Measurements from ENCODE around the gene TNC.

- TF ChIP-seq CTCF (IDR thresholded peaks at IDR 0.05 in 2 of 3, conservative IDR thresholded peaks at IDR 0.05 in 1 of 3; ENCODE audit: control insufficient read depth in 2 of 3, extremely low read depth in 1 of 3, insufficient read depth in 1 of 3, low read depth in 3 of 3, low read length in 3 of 3) (no peak), PAX5 (IDR thresholded peaks at IDR 0.05; ENCODE audit: borderline replicate concordance, low read depth, low read length) (no peak), ZZZ3 (IDR thresholded peaks at IDR 0.05; ENCODE audit: control insufficient read depth, insufficient read length, low read depth) (no peak), ZBTB40 (IDR thresholded peaks at IDR 0.05; ENCODE audit: borderline replicate concordance) (no peak), KAT2A (conservative IDR thresholded peaks at IDR 0.05; ENCODE audit: control insufficient read depth, low read depth, low read length) (no peak), GABPA (IDR thresholded peaks at IDR 0.05; ENCODE audit: low read depth) (no peak)
- TF ChIP-seq, protein P1, sequence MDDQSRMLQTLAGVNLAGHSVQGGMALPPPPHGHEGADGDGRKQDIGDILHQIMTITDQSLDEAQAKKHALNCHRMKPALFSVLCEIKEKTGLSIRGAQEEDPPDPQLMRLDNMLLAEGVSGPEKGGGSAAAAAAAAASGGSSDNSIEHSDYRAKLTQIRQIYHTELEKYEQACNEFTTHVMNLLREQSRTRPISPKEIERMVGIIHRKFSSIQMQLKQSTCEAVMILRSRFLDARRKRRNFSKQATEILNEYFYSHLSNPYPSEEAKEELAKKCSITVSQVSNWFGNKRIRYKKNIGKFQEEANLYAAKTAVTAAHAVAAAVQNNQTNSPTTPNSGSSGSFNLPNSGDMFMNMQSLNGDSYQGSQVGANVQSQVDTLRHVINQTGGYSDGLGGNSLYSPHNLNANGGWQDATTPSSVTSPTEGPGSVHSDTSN (IDR thresholded peaks at IDR 0.05; ENCODE audit: insufficient replicate concordance, low read depth, low read length): no peak
Observed at GRCh38 chr9:115133649-115134048, 15.7 kb upstream of the TNC start.
